HepG2 (cell line): ENCODE results near the gene DYSF. TPM values are rescaled to one million over a fixed set of nuclear protein-coding genes. Genes with fewer than 3 reads are reported as not detected.

Experiments
- ATAC-seq: fragments of 200-7000 bp; cut with Tn5 transposase; 3 replicates; pipeline ENCODE4 v1.9.1; 2020; ENCODE audit warnings: mild to moderate bottlenecking, moderate library complexity
- BruUV-seq: library from RNA; stranded (reverse); fragments of 400-500 nt; replicated peaks from 2 replicates; lab custom pipeline; 2021; lab: Mats Ljungman, UMichigan
- CTCF ChIA-PET: fragments of 300-600 bp; formaldehyde crosslinking; extraction: SDS; loops from one replicate; lab custom pipeline; 2021; ENCODE audit warnings: low total read pairs, inconsistent platforms, low intra/inter-chr PET ratio; lab: Yijun Ruan, JAX
- POLR2A ChIA-PET: fragments of 350-600 bp; sonication (Branson Sonifier 250); formaldehyde crosslinking; loops from one replicate; lab custom pipeline; 2020; ENCODE audit warnings: antibody characterized with exemption, inconsistent platforms; lab: Yijun Ruan, JAX
- DNase-seq: peaks from one replicate; pipeline ENCODE4 v3.0.0-alpha.2; 2015; ENCODE audit warnings: low spot score
- FAIRE-seq: peaks from 3 replicates; lab custom pipeline; 2011; peaks lifted over from hg19 to GRCh38; lab: Jason Lieb, UNC
- H2AFZ ChIP-seq: one replicate; pipeline ENCODE4 v1.6.1; 2011; ENCODE audit warnings: low read length, inconsistent platforms
- H3K27ac ChIP-seq: fragments of 300-600 bp; 3 replicates; pipeline ENCODE4 v1.8.0; 2011; ENCODE audit warnings: mixed run types, mild to moderate bottlenecking, mixed read lengths, low read length, inconsistent platforms; ENCODE audit not compliant: insufficient read depth; ENCODE audit errors: extremely low read length
- H3K27me3 ChIP-seq, 2 experiments: fragments of 200-600 bp in 1 of 2; 2 replicates in 1 of 2; 3 replicates in 1 of 2; pipeline versions ENCODE4 v1.6.0 to v1.8.0; 2011; ENCODE audit warnings: low read length in 2 of 2, mild to moderate bottlenecking in 2 of 2, moderate library complexity in 2 of 2, inconsistent platforms in 1 of 2; ENCODE audit not compliant: insufficient read depth in 2 of 2, control insufficient read depth in 1 of 2
- H3K36me3 ChIP-seq, 2 experiments: fragments of 200-600 bp in 1 of 2; replicated peaks in 1 of 2; 2 replicates in 1 of 2; 3 replicates in 1 of 2; pipeline versions ENCODE4 v1.5.1 to v1.8.0; 2011; ENCODE audit warnings: low read length in 2 of 2, inconsistent platforms in 1 of 2; ENCODE audit not compliant: insufficient read depth in 2 of 2, control insufficient read depth in 1 of 2
- H3K4me1 ChIP-seq: 2 replicates; pipeline ENCODE4 v1.5.1; 2012; ENCODE audit warnings: low read length, inconsistent platforms; ENCODE audit not compliant: insufficient read depth
- H3K4me2 ChIP-seq: 2 replicates; pipeline ENCODE4 v1.6.0; 2011; ENCODE audit warnings: low read depth, low read length, inconsistent platforms
- H3K4me3 ChIP-seq, 3 experiments: fragments of 200-600 bp in 1 of 3; sonication (generic), shearing (Covaris generic) in 1 of 3; replicated peaks in 1 of 3; 2 replicates each; pipeline ENCODE4 v1.5.1; 2011 to 2016; ENCODE audit warnings: low read length in 3 of 3, inconsistent platforms in 2 of 3, low read depth in 2 of 3, mild to moderate bottlenecking in 2 of 3, control low read depth in 1 of 3, mixed read lengths in 1 of 3; ENCODE audit not compliant: insufficient read depth in 1 of 3
- H3K79me2 ChIP-seq: one replicate; pipeline ENCODE4 v1.6.1; 2011; ENCODE audit warnings: low read length, inconsistent platforms; ENCODE audit not compliant: insufficient read depth
- H3K9ac ChIP-seq: 2 replicates; pipeline ENCODE4 v1.6.0; 2011; ENCODE audit warnings: mild to moderate bottlenecking, low read depth, low read length, inconsistent platforms; ENCODE audit not compliant: insufficient read depth
- H3K9me3 ChIP-seq: 2 replicates; pipeline ENCODE4 v1.5.1; 2012; ENCODE audit warnings: mild to moderate bottlenecking, low read length
- H4K20me1 ChIP-seq: 2 replicates; pipeline ENCODE4 v1.6.0; 2011; ENCODE audit warnings: inconsistent platforms, mild to moderate bottlenecking, low read length, moderate library complexity; ENCODE audit not compliant: insufficient read depth
- BRD4 ChIP-seq: sonication (generic); formaldehyde crosslinking; IDR thresholded peaks from 2 replicates; pipeline ENCODE4 v1.4.0; 2020; ENCODE audit warnings: missing genetic modification reagents
- CCDC6 ChIP-seq: sonication (generic); formaldehyde crosslinking; IDR thresholded peaks from 2 replicates; pipeline ENCODE4 v1.8.1; 2022; ENCODE audit warnings: mild to moderate bottlenecking, missing genetic modification reagents, moderate library complexity
- CHD4 ChIP-seq: fragments of 200-600 bp; sonication (generic); IDR thresholded peaks from 2 replicates; pipeline ENCODE4 v1.7.0; 2017; ENCODE audit warnings: mild to moderate bottlenecking, low read length, borderline replicate concordance
- HMGXB3 ChIP-seq: sonication (generic); formaldehyde crosslinking; IDR thresholded peaks from 2 replicates; pipeline ENCODE4 v1.4.0; 2020; ENCODE audit warnings: missing genetic modification reagents, borderline replicate concordance
- MAX ChIP-seq: IDR thresholded peaks from 2 replicates; pipeline ENCODE4 v1.6.1; 2012; ENCODE audit warnings: inconsistent platforms
- MLX ChIP-seq: IDR thresholded peaks from 2 replicates; pipeline ENCODE4 v1.6.1; 2016
- PAWR ChIP-seq: sonication (generic); formaldehyde crosslinking; IDR thresholded peaks from 2 replicates; pipeline ENCODE4 v1.4.0; 2020; ENCODE audit warnings: missing genetic modification reagents, mild to moderate bottlenecking, borderline replicate concordance
- PPARG ChIP-seq: conservative IDR thresholded peaks from 2 replicates; pipeline ENCODE4 v1.6.1; 2016; ENCODE audit warnings: missing biosample characterization, missing genetic modification reagents
- PRDM10 ChIP-seq: sonication (generic); formaldehyde crosslinking; IDR thresholded peaks from 2 replicates; pipeline ENCODE4 v1.4.0; 2020; ENCODE audit warnings: low read depth, missing genetic modification reagents
- SETDB1 ChIP-seq: sonication (generic); formaldehyde crosslinking; IDR thresholded peaks from 2 replicates; pipeline ENCODE4 v1.5.1; 2020; ENCODE audit warnings: missing genetic modification reagents, mild to moderate bottlenecking, borderline replicate concordance
- TCF12 ChIP-seq, 2 experiments: fragments of 450-650 bp in 1 of 2; sonication (generic) in 1 of 2; formaldehyde crosslinking in 1 of 2; IDR thresholded peaks; 2 replicates each; pipeline versions ENCODE4 v1.6.1 to v1.8.0; 2017 to 2022; ENCODE audit warnings: antibody characterized with exemption in 1 of 2, mild to moderate bottlenecking in 1 of 2, missing genetic modification reagents in 1 of 2, moderate library complexity in 1 of 2
- ZNF224 ChIP-seq: sonication (generic); formaldehyde crosslinking; IDR thresholded peaks from 2 replicates; pipeline ENCODE4 v1.5.0; 2020; ENCODE audit warnings: mild to moderate bottlenecking, missing genetic modification reagents
- ZNF33A ChIP-seq: sonication (generic); formaldehyde crosslinking; IDR thresholded peaks from 2 replicates; pipeline ENCODE4 v1.5.1; 2020; ENCODE audit warnings: missing genetic modification reagents, mild to moderate bottlenecking, moderate library complexity, borderline replicate concordance
- ZNF446 ChIP-seq: sonication (generic); formaldehyde crosslinking; IDR thresholded peaks from 2 replicates; pipeline ENCODE4 v1.5.0; 2020; ENCODE audit warnings: mild to moderate bottlenecking, missing genetic modification reagents
- ZNF777 ChIP-seq: sonication (generic); formaldehyde crosslinking; IDR thresholded peaks from 2 replicates; pipeline ENCODE4 v1.4.0; 2020; ENCODE audit warnings: missing genetic modification reagents
- ZSCAN12 ChIP-seq: sonication (generic); formaldehyde crosslinking; IDR thresholded peaks from 2 replicates; pipeline ENCODE4 v1.9.0; 2021; ENCODE audit warnings: mild to moderate bottlenecking, missing genetic modification reagents
- WGBS: methylation state at CpG from one replicate; pipeline ENCODE4 v1.1.6; 2017; ENCODE audit warnings: low lambda C conversion rate; 5-methylcytosine and 5-hydroxymethylcytosine counted together
- in situ Hi-C: cut with HindIII; loops from 2 replicates; pipeline ENCODE4 v1.10.0; 2017; ENCODE audit warnings: low pct_unique_long_range_greater_than_20kb; ENCODE audit not compliant: extremely low pct_ligation_motif_present
- intact Hi-C: fragments of 100-400 bp; cut with micrococcal nuclease; formaldehyde crosslinking; loops from one replicate; pipeline ENCODE4 v1.10.0; 2022; ENCODE audit not compliant: unreplicated experiment
- polyA plus RNA-seq, 8 experiments: library from polyadenylated mRNA; depleted of rRNA in 3 of 8; stranded (reverse) in 7 of 8; unstranded in 1 of 8; fragments of >200 nt; fragmentation: Illumina TruSeq in 4 of 8; extraction: Trizol in 4 of 8; gene quantifications; 2 replicates each; pipeline versions ENCODE4 v1.2.1 to v1.2.3, GENCODE V29; 2011 to 2016; ENCODE audit warnings: low read depth in 4 of 8, missing spikeins in 1 of 8, mixed read lengths in 1 of 8; ENCODE audit not compliant: insufficient read depth in 1 of 8
- total RNA-seq, 5 experiments: library from RNA; depleted of rRNA; stranded (reverse); fragments of >200 nt; fragmentation: Illumina TruSeq; extraction: Trizol; gene quantifications; 2 replicates each; pipeline ENCODE4 v1.2.3, GENCODE V29; 2016; ENCODE audit warnings: low read depth in 1 of 5

DYSF gene
- total and polyA plus RNA-seq, 2 of the 13 experiments (the other 11 are each of a cell fraction or from before 2014, with no cell fraction given): 0.15 to 2.4 TPM

GRCh38 chr2:71629771-71630453 is 176.6 kb downstream of the DYSF start:
- Histone ChIP-seq H4K20me1 (no peaks in the 10 kb centered on the region; the same call in 1 of the 2 replicates), H3K9ac (no peak overlapping the region), H3K4me1 (no peaks in the 10 kb centered on the region), H3K4me3 (no peak overlapping the region), H3K4me2 (no peak overlapping the region), H2AFZ (no peak overlapping the region), H3K36me3 (no peaks in the 10 kb centered on the region), H3K27ac (no peak overlapping the region), H3K79me2 (no peaks in the 10 kb centered on the region), H3K27me3 (no peaks in the 10 kb centered on the region; a peak in 2 of 5 replicates), H3K9me3 (no peaks in the 10 kb centered on the region)
- BruUV-seq: no TSS peak
- TF ChIP-seq SETDB1 (CRISPR knock-in tag) (no peak), MAX (no peak), CHD4 (no peak), ZSCAN12 (no peak), BRD4 (CRISPR knock-in tag) (no peak), PPARG (CRISPR knock-in tag) (no peak), ZNF777 (CRISPR knock-in tag) (no peak), PAWR (CRISPR knock-in tag) (no peak), HMGXB3 (CRISPR knock-in tag) (no peak), PRDM10 (CRISPR knock-in tag) (no peak), ZNF33A (CRISPR knock-in tag) (no peak), MLX (CRISPR knock-in tag) (no peak), ZNF224 (CRISPR knock-in tag) (no peak), CCDC6 (no peak), ZNF446 (CRISPR knock-in tag) (no peak), TCF12 (IDR thresholded peaks at IDR 0.05) (no peak), TCF12 (CRISPR knock-in tag; IDR thresholded peaks at IDR 0.05) (no peak)
- POLR2A ChIA-PET: no interaction called here
- DNase-seq (no peak), ATAC-seq (no peak), FAIRE-seq (no peak)
- in situ Hi-C loops: no loop called here
- 70% methylated on average over 2 of the region's 2 CpGs for WGBS
- CTCF ChIA-PET: no interaction called here
- intact Hi-C loops: no loop called here
